ENCODE results near the gene TMEM179.

Gene TMEM179

GRCh38 chr14:104554088-104554607 is 50.4 kb downstream of the TMEM179 start:
- no peak for DNase-seq

GRCh38 chr14:104553166-104554087 is 51.1 kb downstream of the TMEM179 start:
- DNase-seq: no peak

DNA sequence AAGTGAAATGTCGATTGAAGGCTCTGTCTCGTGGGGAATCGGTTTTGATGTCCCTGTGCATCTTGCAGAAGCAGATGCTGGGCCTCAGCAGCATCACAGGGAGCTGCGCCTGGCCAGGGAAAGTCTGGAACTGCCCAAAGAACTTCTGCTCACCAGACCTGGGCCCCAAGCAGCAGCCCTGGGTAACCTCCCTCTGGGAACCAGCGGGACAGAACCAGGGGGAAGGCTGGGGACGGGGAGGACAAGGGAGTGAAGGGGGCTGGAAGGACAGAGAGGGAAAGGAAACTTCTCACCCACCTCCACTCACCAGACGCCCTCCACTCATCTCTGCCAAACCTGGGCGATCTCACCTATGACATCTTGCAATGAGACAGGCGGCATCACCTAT is 51.8 kb downstream of the TMEM179 start:
- DNase-seq: no peak

GRCh38 chr14:104551851-104552737 is 52.5 kb downstream of the TMEM179 start:
- DNase-seq: no peak

GRCh38 chr14:104550861-104551728 is 53.5 kb downstream of the TMEM179 start:
- DNase-seq: no peak

GRCh38 chr14:104550340-104550860 is 54.2 kb downstream of the TMEM179 start:
- DNase-seq: no peak

DNA sequence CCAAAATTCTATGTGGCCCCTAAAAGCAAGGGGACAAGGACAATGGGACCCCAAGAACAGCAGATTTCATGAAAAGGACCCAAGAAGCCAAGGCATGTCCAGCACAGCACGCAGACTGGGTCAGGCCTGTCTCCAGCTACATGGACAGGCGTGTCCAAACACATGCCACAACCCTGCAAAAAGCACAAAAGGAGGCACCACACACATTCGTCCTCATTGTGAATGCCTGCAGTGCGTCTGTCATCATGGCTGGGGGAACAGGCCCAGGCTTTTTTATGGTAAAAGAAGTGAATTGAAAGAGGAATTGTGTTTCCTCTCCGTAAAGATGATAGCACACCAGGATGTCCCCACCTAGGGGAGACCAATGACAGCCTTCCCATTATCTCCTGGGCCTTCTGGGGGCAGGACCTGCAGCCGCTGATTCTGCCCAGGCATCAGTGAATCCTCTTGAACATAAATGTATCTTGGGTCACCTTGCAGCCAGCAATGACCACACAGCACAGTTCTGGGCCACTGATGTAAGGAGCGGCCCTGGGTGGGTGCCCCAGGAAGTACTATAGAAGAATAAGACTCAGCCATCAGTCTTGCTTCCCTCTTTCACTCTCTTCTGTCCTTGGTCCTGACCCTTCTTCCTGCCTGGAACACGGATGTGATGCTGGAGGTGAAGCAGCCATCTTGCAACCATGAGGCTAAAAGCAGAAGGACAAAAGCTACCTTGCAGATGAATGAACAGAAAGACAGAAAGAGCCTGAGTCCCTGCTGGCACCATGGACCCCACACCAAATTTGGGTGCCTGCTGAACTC is 54.8 kb downstream of the TMEM179 start:
- DNase-seq: no peak

DNA sequence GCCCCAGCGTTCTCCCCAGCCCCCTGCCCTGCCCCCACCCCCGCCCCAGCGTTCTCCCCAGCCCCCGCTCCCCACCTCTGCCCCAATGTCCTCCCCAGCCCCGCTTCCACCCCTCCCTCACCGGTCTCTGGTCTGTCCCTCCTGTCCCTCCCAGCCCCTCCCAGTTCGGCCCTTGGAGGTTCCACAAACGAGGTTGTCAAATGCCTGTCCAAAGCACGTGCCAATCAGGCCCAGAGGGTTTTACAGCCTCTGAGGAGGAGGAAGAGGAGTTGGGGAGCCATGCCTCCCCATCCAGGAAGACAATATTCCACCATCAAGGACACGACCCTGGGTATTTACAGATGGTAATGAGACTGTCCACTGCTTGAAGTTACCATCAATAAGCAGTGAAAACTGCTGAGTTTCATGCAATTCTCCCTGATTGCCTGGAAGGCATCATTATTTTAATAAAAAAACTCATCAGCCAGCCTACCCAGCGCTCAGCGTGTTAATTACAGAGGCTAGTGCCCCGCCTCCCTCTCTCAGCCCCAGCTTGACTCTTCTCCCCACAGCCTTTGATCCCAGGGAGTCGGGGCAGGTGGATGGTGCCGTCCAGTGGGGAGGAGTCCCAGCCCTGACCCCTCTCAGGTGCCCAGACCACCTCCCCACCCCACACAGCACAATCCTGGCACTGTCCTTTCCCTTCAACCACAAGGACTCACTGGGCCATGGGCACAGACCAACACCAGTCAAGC is 55.6 kb downstream of the TMEM179 start:
- DNase-seq: no peak

DNA sequence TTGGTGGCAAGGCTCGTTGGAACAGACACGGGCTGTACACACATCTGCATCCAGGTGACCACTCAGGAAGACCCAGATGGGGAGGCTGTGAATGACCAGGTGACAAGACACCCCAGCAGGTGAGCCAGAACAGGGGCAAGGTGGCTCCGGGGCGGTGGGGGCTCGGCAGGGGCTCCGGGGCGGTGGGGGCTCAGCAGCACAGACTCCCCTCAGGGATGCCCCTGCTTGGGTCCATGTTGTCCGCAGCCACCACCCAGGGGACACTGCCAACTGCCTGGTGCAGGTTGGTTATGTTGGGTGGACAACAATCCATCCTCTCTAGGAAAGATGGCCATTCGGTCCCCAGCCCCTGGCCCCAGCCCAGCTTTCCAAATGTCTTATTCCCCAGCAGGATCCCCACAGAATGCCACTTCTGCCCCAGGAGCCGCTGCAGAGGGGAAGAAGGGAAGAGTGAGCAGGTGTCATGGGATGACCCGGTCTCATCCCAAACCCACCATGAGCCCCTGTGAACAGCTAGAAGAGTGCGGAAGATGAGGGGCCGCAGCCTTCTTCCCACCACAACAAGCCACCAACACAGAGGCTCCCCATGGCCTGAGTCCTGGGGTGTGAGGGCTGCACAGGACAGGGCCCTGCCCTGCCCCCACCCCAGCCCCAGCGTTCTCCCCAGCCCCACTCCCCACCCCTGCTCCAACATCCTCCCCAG is 56.4 kb downstream of the TMEM179 start:
- no peak for DNase-seq

- DNase-seq: no peak
Measured at GRCh38 chr14:104547310-104547997, 57.1 kb downstream of the TMEM179 start.

- DNase-seq: no peak
Measured at GRCh38 chr14:104546591-104547309, 57.8 kb downstream of the TMEM179 start.

GRCh38 chr14:104545942-104546501 is 58.5 kb downstream of the TMEM179 start:
- no peak for DNase-seq

- DNase-seq: no peak
Measured at GRCh38 chr14:104545151-104545941, 59.2 kb downstream of the TMEM179 start.

DNA sequence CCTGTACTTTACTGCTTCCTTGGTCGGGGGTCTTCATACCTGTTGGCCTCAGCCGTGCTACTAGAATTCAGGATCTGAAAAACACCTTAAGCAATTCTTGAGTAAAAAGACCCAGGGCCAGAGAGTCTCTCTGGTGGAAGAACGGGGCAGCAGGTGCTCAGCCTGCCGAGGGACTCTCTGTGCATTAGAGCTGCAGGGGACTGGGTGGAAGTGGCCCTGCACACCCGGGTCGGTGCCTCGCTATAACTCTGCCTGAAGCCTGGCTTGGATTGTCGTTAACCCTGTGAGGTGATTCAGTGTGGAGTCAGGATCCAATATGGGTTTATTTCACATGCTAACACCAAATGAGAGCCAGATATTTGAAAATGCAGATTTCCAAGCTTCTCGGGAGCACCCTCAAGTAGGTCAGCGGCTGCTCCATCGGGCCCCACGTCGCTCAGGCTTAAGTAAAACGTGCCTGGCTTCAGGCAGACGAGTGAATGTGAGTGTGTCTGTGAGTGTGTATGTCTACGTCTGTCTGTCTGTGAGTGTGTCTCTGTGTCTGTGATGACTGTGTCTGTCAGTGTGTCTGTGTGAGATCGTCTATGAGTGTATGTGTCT is 60.1 kb downstream of the TMEM179 start:
- no peak for DNase-seq

GRCh38 chr14:104542871-104543830 is 61.4 kb downstream of the TMEM179 start:
- DNase-seq: no peak
